ENCODE data around the gene GAB2. TPM values are rescaled to one million over a fixed set of nuclear protein-coding genes. Genes with fewer than 3 reads are reported as not detected.

The GAB2 gene
- total RNA-seq, 4 donors from 2014 or later: 8.1 to 18.1 (median 13.4) TPM

- H3K4me1 ChIP-seq: peaks cover 0 to 31% of the 10 kb centered on the region in 2 donors
- no peak overlapping the region for H3K27ac ChIP-seq
- no peak for DNase-seq
- intact Hi-C loops (cut with DNase I): no loop called here
- TF ChIP-seq POLR2A (IDR thresholded peaks at IDR 0.05) (no peak), CTCF (IDR thresholded peaks at IDR 0.05) (no peak)
- no peak overlapping the region for H3K4me3 ChIP-seq (replicated peaks in 1 of 3)
- 66 to 68% methylated on average over 9 of the region's 9 CpGs for WGBS, 2 donors
- no peaks in the 10 kb centered on the region for H3K27me3 ChIP-seq
- H3K36me3 ChIP-seq: no peaks in the 10 kb centered on the region
- H3K9me3 ChIP-seq: no peaks in the 10 kb centered on the region
These were observed 99.1 kb downstream of the GAB2 start for GRCh38 chr11:78318321-78319114.

GRCh38 chr11:78315724-78316123, 101.9 kb downstream of the GAB2 start:
- no peaks in the 10 kb centered on the region for H3K27me3 ChIP-seq
- H3K4me1 ChIP-seq: peaks cover 0 to 35% of the 10 kb centered on the region in 2 donors
- H3K4me3 ChIP-seq (replicated peaks in 1 of 3): no peak overlapping the region
- no peaks in the 10 kb centered on the region for H3K36me3 ChIP-seq
- H3K9me3 ChIP-seq: no peaks in the 10 kb centered on the region
- DNase-seq: no peak
- intact Hi-C loops (cut with DNase I): no loop called here
- WGBS, 2 donors: 98 to 99% methylated on average over 3 of the region's 3 CpGs
- TF ChIP-seq POLR2A (IDR thresholded peaks at IDR 0.05) (no peak), CTCF (IDR thresholded peaks at IDR 0.05) (no peak)
- no peak overlapping the region for H3K27ac ChIP-seq

- TF ChIP-seq POLR2A (IDR thresholded peaks at IDR 0.05): no peak
- TF ChIP-seq CTCF (IDR thresholded peaks at IDR 0.05): no peak
- no peaks in the 10 kb centered on the region for H3K9me3 ChIP-seq
- peaks cover 0 to 35% of the 10 kb centered on the region in 2 donors for H3K4me1 ChIP-seq
- H3K27me3 ChIP-seq: no peaks in the 10 kb centered on the region
- intact Hi-C loops (cut with DNase I): no loop called here
- no peak for DNase-seq
- H3K36me3 ChIP-seq: no peaks in the 10 kb centered on the region
- no peak overlapping the region for H3K27ac ChIP-seq
- WGBS, 2 donors: 71 to 72% methylated on average over 5 of the region's 5 CpGs
- H3K4me3 ChIP-seq (replicated peaks in 1 of 3): no peak overlapping the region
These were observed 102.9 kb downstream of the GAB2 start for GRCh38 chr11:78314762-78315161.

- WGBS, 2 donors: 62 to 73% methylated on average over 2 of the region's 2 CpGs
- peaks cover 0 to 31% of the 10 kb centered on the region in 2 donors for H3K4me1 ChIP-seq
- H3K4me3 ChIP-seq (replicated peaks in 1 of 3): no peak overlapping the region
- no peaks in the 10 kb centered on the region for H3K9me3 ChIP-seq
- intact Hi-C loops (cut with DNase I): no loop called here
- DNase-seq: no peak
- no peaks in the 10 kb centered on the region for H3K27me3 ChIP-seq
- H3K36me3 ChIP-seq: no peaks in the 10 kb centered on the region
- TF ChIP-seq POLR2A (IDR thresholded peaks at IDR 0.05): no peak
- no peak for TF ChIP-seq CTCF (IDR thresholded peaks at IDR 0.05)
- H3K27ac ChIP-seq: no peak overlapping the region
These were observed 103.7 kb downstream of the GAB2 start for GRCh38 chr11:78313898-78314297.

- WGBS, 2 donors: 87 to 100% methylated on average over 2 of the region's 2 CpGs
- no peak overlapping the region for H3K27ac ChIP-seq
- no peak overlapping the region for H3K4me3 ChIP-seq (replicated peaks in 1 of 3)
- no peaks in the 10 kb centered on the region for H3K9me3 ChIP-seq
- H3K36me3 ChIP-seq: no peaks in the 10 kb centered on the region
- H3K4me1 ChIP-seq: peaks cover 0 to 25% of the 10 kb centered on the region in 2 donors
- no peak for DNase-seq
- TF ChIP-seq POLR2A (IDR thresholded peaks at IDR 0.05): no peak
- no peak for TF ChIP-seq CTCF (IDR thresholded peaks at IDR 0.05)
- H3K27me3 ChIP-seq: no peaks in the 10 kb centered on the region
- intact Hi-C loops (cut with DNase I): no loop called here
These were observed 104.3 kb downstream of the GAB2 start for GRCh38 chr11:78313181-78313795.

Measured in thyroid gland (tissue), 4 donors.